ENCODE data around the gene CSNK1A1.
"Not testable (repeated sequence)": the region's sequence is repeated elsewhere in the genome, so short reads cannot be mapped to it uniquely, and the experiment has no call there.

CSNK1A1 gene

GRCh38 chr5:149572576-149573231 is 21.5 kb upstream of the CSNK1A1 start:
- DNase-seq (ENCODE audit: low spot score), result no peak

GRCh38 chr5:149572170-149572569 is 20.9 kb upstream of the CSNK1A1 start:
- no peak for DNase-seq (ENCODE audit: low spot score)

- DNase-seq (ENCODE audit: low spot score), result no peak
Measured at GRCh38 chr5:149567226-149567625, 16.0 kb upstream of the CSNK1A1 start.

GRCh38 chr5:149564542-149565140 is 13.4 kb upstream of the CSNK1A1 start:
- not testable (repeated sequence) for DNase-seq (ENCODE audit: low spot score)

- DNase-seq (ENCODE audit: low spot score), result no peak
Measured at GRCh38 chr5:149563466-149563865, 12.2 kb upstream of the CSNK1A1 start.

- DNase-seq (ENCODE audit: low spot score), result no peak
Measured at GRCh38 chr5:149561848-149562247, 10.6 kb upstream of the CSNK1A1 start.

GRCh38 chr5:149559706-149560105 is 8.5 kb upstream of the CSNK1A1 start:
- no peak for DNase-seq (ENCODE audit: low spot score)

GRCh38 chr5:149552553-149553160 is 1.4 kb upstream of the CSNK1A1 start:
- no peak for DNase-seq (ENCODE audit: low spot score)

- DNase-seq (ENCODE audit: low spot score), result no peak
Measured at GRCh38 chr5:149552038-149552494, 827 bp upstream of the CSNK1A1 start.

- DNase-seq (ENCODE audit: low spot score), result no peak
Measured at GRCh38 chr5:149550594-149551226, 529 bp downstream of the CSNK1A1 start.

- DNase-seq (ENCODE audit: low spot score), result no peak
Measured at GRCh38 chr5:149550268-149550583, 1.0 kb downstream of the CSNK1A1 start.

GRCh38 chr5:149549461-149550267 is 1.6 kb downstream of the CSNK1A1 start:
- peak; percentile 68 for DNase-seq (ENCODE audit: low spot score)

- DNase-seq (ENCODE audit: low spot score), result no peak
Measured at GRCh38 chr5:149546974-149547373, 4.3 kb downstream of the CSNK1A1 start.

- DNase-seq (ENCODE audit: low spot score), result no peak
Measured at GRCh38 chr5:149545327-149545726, 5.9 kb downstream of the CSNK1A1 start.

GRCh38 chr5:149544028-149544420 is 7.2 kb downstream of the CSNK1A1 start:
- DNase-seq (ENCODE audit: low spot score), result no peak

GRCh38 chr5:149543361-149544027 is 7.7 kb downstream of the CSNK1A1 start:
- no peak for DNase-seq (ENCODE audit: low spot score)

- DNase-seq (ENCODE audit: low spot score), result no peak
Measured at GRCh38 chr5:149541893-149542292, 9.3 kb downstream of the CSNK1A1 start.

- DNase-seq (ENCODE audit: low spot score), result no peak
Measured at GRCh38 chr5:149540089-149540488, 11.2 kb downstream of the CSNK1A1 start.

- DNase-seq (ENCODE audit: low spot score), result no peak
Measured at GRCh38 chr5:149537374-149537975, 13.8 kb downstream of the CSNK1A1 start.

- not testable (repeated sequence) for DNase-seq (ENCODE audit: low spot score)
Measured at GRCh38 chr5:149535787-149536186, 15.5 kb downstream of the CSNK1A1 start.

- no peak for DNase-seq (ENCODE audit: low spot score)
Measured at GRCh38 chr5:149532413-149532812, 18.8 kb downstream of the CSNK1A1 start.

All from left forelimb (tissue), 1 donor.